ENCODE results near the gene EXD3.

The EXD3 gene

GRCh38 chr9:137428311-137428630 lies 5.3 kb upstream of the EXD3 start:
- H3K4me3 ChIP-seq (ENCODE audit: low read depth, low read length) = no peak overlapping the region
- DNase-seq = no peak

GRCh38 chr9:137427454-137428310 lies 4.7 kb upstream of the EXD3 start:
- no peak overlapping the region for H3K4me3 ChIP-seq (ENCODE audit: low read depth, low read length)
- H3K4me1 ChIP-seq = peaks cover 10% of the 10 kb centered on the region
- H3K36me3 ChIP-seq = no peaks in the 10 kb centered on the region
- TF ChIP-seq CTCF (IDR thresholded peaks at IDR 0.05; ENCODE audit: low read depth, low read length) = no peak
- peak; percentile 11 for DNase-seq
- no peaks in the 10 kb centered on the region for H3K27me3 ChIP-seq
- H3K9me3 ChIP-seq = no peaks in the 10 kb centered on the region

More at GRCh38 chr9:137428311-137428630, 5.3 kb upstream of the EXD3 start:
- H3K9me3 ChIP-seq = no peaks in the 10 kb centered on the region
- H3K4me1 ChIP-seq = peaks cover 10% of the 10 kb centered on the region
- H3K27me3 ChIP-seq = no peaks in the 10 kb centered on the region
- H3K36me3 ChIP-seq = no peaks in the 10 kb centered on the region
- TF ChIP-seq CTCF (IDR thresholded peaks at IDR 0.05; ENCODE audit: low read depth, low read length) = no peak

- Histone ChIP-seq H3K4me3 (ENCODE audit: low read depth, low read length) (no peak overlapping the region), H3K27me3 (no peaks in the 10 kb centered on the region), H3K4me1 (peaks cover 10% of the 10 kb centered on the region), H3K36me3 (no peaks in the 10 kb centered on the region), H3K9me3 (no peaks in the 10 kb centered on the region)
- TF ChIP-seq CTCF (IDR thresholded peaks at IDR 0.05; ENCODE audit: low read depth, low read length) = no peak
- DNase-seq = peak; percentile 8
These were observed 3.2 kb upstream of the EXD3 start for GRCh38 chr9:137426018-137426681.

- peak; percentile 8 for DNase-seq
- H3K4me3 ChIP-seq (ENCODE audit: low read depth, low read length) = no peak overlapping the region
- H3K9me3 ChIP-seq = no peaks in the 10 kb centered on the region
- peaks cover 10% of the 10 kb centered on the region for H3K4me1 ChIP-seq
- TF ChIP-seq CTCF (IDR thresholded peaks at IDR 0.05; ENCODE audit: low read depth, low read length) = no peak
- no peaks in the 10 kb centered on the region for H3K27me3 ChIP-seq
- no peaks in the 10 kb centered on the region for H3K36me3 ChIP-seq
These were observed 741 bp upstream of the EXD3 start for GRCh38 chr9:137423514-137424291.

DNA sequence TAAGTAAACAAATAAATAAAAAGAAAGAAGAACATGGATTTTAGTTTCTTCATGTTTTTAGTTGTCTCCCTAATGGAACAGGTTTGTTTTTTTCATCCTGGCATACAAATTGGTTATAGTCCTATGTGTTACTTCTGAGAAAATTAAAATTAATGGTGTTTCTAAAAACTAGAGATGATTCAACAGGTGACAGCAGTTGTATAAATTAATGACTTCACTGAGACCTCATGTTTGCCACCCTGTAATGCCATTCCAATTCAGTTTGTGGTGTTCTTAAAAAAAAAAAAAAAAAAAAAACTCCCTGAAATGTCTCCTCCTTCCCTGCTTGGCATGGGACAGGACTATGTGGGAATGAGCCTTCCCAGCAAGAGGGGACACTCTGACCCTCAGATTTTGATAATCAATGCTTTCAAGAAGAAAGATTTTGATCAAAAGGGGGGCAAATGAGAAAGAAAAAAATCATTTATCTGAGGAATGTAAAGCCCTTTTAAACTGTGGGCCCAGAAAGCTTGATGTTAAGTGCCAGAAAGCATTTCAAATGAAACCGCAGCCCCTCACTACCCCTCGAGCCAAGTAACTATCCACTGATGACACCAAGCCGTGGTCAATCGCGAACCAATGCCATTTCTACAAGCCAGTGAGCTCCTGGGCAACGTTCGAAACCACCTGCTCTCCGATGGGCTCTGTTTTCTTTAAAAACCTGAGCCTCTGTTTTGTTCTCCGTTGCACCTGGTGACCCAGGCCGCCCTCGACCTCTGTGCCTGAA lies 941 bp downstream of the EXD3 start:
- no peak for TF ChIP-seq CTCF (IDR thresholded peaks at IDR 0.05; ENCODE audit: low read depth, low read length)
- Histone ChIP-seq H3K27me3 (no peaks in the 10 kb centered on the region), H3K36me3 (no peaks in the 10 kb centered on the region), H3K4me3 (ENCODE audit: low read depth, low read length) (peak overlapping the region; percentile 88), H3K4me1 (peaks cover 10% of the 10 kb centered on the region), H3K9me3 (no peaks in the 10 kb centered on the region)
- DNase-seq = peak; percentile 5
